ENCODE results near the gene TXNDC12.

- TF ChIP-seq, protein P1, sequence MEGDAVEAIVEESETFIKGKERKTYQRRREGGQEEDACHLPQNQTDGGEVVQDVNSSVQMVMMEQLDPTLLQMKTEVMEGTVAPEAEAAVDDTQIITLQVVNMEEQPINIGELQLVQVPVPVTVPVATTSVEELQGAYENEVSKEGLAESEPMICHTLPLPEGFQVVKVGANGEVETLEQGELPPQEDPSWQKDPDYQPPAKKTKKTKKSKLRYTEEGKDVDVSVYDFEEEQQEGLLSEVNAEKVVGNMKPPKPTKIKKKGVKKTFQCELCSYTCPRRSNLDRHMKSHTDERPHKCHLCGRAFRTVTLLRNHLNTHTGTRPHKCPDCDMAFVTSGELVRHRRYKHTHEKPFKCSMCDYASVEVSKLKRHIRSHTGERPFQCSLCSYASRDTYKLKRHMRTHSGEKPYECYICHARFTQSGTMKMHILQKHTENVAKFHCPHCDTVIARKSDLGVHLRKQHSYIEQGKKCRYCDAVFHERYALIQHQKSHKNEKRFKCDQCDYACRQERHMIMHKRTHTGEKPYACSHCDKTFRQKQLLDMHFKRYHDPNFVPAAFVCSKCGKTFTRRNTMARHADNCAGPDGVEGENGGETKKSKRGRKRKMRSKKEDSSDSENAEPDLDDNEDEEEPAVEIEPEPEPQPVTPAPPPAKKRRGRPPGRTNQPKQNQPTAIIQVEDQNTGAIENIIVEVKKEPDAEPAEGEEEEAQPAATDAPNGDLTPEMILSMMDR (IDR thresholded peaks at IDR 0.05): no peak
- no peak for TF ChIP-seq POLR2A (IDR thresholded peaks at IDR 0.05)
- TF ChIP-seq EP300 (IDR thresholded peaks at IDR 0.05): no peak
Measured at GRCh38 chr1:52063192-52063591, 8.2 kb upstream of the TXNDC12 start.

Data from gastroesophageal sphincter (tissue), 3 donors.